Measurements from ENCODE around the gene CISD3. TPM values are rescaled to one million over a fixed set of nuclear protein-coding genes. Genes with fewer than 3 reads are reported as not detected.

Gene CISD3
- total RNA-seq, 2 donors from 2014 or later = 17.2 to 20.0 TPM

GRCh38 chr17:38693700-38694329, 36.3 kb upstream of the CISD3 start:
- Histone ChIP-seq H3K9me3 (no peaks in the 10 kb centered on the region), H3K4me1 (peaks cover 0 to 15% of the 10 kb centered on the region in 2 donors), H3K27me3 (no peaks in the 10 kb centered on the region), H3K27ac (peak overlapping the region; percentile 76 to 78), H3K4me3 (no peak overlapping the region), H3K36me3 (no peaks in the 10 kb centered on the region)
- DNase-seq (ENCODE audit: low spot score) = peak; percentile 90
- no peak for TF ChIP-seq CTCF (IDR thresholded peaks at IDR 0.05)

DNA sequence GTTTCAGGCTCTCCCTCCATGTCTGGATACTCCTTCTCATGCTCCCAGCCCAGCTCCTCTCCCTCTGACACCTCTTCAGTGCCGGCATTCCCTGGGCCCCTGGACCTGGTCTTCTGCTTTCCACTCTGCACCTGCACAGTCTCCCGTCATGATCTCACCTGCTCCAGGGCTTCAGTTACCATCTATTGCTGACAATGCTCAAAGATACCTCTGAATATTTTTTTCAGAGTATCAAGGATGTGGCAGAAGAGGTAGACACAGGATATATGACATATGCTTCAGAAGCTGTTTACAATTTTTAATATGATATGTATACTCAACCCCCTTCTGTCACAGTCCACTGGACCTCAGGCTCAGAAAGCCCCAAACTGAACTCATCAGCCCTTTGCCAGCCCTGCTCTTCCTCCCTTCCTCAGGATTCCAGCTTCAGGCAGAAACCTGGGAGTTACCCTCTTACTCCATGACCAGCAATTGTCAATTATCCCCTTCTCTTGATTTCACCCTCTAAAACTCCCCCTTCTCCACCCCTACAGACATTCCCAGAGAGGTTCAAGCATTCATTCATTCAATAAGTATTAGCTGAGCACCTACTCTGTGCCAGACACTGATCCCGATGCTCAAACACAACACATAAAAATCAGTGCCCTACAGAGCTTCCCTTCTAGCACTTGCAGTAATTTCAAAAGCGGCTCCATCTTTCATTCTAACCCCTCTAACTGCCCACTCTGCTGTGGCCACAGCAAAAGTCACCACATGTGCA, 32.9 kb upstream of the CISD3 start:
- Histone ChIP-seq H3K27me3 (no peaks in the 10 kb centered on the region), H3K36me3 (no peaks in the 10 kb centered on the region), H3K4me1 (peaks cover 0 to 26% of the 10 kb centered on the region in 2 donors), H3K27ac (no peak overlapping the region), H3K9me3 (no peaks in the 10 kb centered on the region), H3K4me3 (no peak overlapping the region)
- DNase-seq (ENCODE audit: low spot score) = no peak
- no peak for TF ChIP-seq CTCF (IDR thresholded peaks at IDR 0.05)

DNA sequence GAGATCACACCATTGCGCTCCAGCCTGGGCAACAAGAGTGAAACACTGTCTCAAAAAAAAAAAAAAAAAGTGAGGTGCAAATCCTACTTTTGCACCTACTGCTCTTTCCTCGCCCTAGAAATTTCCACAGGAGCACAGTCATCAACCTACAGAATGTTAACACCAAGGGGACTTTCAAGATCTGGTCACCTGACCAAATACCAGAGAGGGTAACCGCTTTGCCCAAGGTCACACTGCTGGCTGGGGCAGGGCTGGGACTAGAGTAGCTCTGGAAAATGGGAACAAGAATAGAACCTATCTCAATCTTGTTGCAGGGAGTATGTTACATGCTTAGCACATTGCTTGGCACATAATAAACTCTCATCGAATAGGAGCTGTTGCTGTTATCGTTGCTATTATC, 31.4 kb upstream of the CISD3 start:
- H3K9me3 ChIP-seq = no peaks in the 10 kb centered on the region
- no peaks in the 10 kb centered on the region for H3K27me3 ChIP-seq
- no peak for DNase-seq (ENCODE audit: low spot score)
- no peaks in the 10 kb centered on the region for H3K36me3 ChIP-seq
- no peak for TF ChIP-seq CTCF (IDR thresholded peaks at IDR 0.05)
- H3K4me1 ChIP-seq = peaks cover 0 to 30% of the 10 kb centered on the region in 2 donors
- H3K4me3 ChIP-seq = no peak overlapping the region
- no peak overlapping the region for H3K27ac ChIP-seq

DNA sequence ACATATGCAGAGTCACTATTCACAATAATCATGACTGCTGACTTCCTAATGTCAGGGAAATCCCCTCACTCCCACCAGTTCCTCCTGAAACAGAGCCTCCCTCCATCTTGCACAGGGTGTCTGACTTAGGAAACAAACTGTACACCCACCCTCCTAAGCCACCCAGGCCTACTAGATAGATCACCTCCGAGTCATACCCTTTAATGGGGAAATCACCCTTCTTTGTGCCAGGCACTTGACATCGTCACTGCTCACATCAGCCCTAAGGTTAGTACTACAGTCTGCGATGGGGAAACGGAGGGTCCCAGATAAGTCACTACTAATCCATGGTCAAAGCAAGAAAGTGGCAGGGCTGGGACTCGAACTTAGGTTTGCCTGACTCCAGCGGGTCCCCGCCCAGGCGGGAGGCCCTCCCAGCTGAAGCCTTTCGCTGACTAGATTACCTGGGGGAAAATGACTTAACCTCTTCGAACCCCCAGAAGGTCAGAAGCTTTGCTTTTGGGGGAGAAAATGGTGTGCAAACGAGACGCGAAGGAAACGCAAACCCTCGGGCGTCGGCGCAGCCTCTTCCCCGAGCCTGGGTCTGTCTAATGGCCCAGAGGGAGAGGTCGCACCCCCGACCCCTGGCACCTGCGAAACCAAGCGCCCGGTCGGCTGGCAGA, 28.5 kb upstream of the CISD3 start:
- no peak for DNase-seq (ENCODE audit: low spot score)
- Histone ChIP-seq H3K4me3 (peak overlapping the region; percentile 71 to 93), H3K4me1 (peaks cover 0 to 26% of the 10 kb centered on the region in 2 donors)

More for the DNA sequence above, 28.5 kb upstream of the CISD3 start:
- Histone ChIP-seq H3K27ac (peak overlapping the region; percentile 93 to 95), H3K36me3 (no peaks in the 10 kb centered on the region), H3K27me3 (no peaks in the 10 kb centered on the region), H3K9me3 (no peaks in the 10 kb centered on the region)
- TF ChIP-seq CTCF (IDR thresholded peaks at IDR 0.05) = no peak

Measured in right atrium auricular region (tissue), 2 donors.